CD4-positive, CD25-positive, alpha-beta regulatory T cell (primary cell): ENCODE data around the gene AP4E1. TPM values are rescaled to one million over a fixed set of nuclear protein-coding genes. Genes with fewer than 3 reads are reported as not detected.

ENCODE experiments used
- ATAC-seq, 2 donors: fragments of 150-1000 bp; cut with Tn5 transposase; one replicate each; pipeline ENCODE4 v1.10.0; 2021; ENCODE audit warnings: low read depth in 2 of 2, moderate number of reproducible peaks in 2 of 2, moderate library complexity in 1 of 2
- DNase-seq, 3 donors: peaks; one replicate each; pipeline versions ENCODE4 v3.0.0 to v3.0.0-alpha.2; 2012 to 2022; ENCODE audit warnings: mixed read lengths in 1 of 3
- H3K27ac ChIP-seq: one replicate; pipeline ENCODE4 v1.7.0; 2013; ENCODE audit warnings: mild to moderate bottlenecking, low read length; ENCODE audit not compliant: insufficient read depth, poor library complexity, severe bottlenecking
- H3K27me3 ChIP-seq: one replicate; pipeline ENCODE4 v1.7.0; 2013; ENCODE audit warnings: low read length; ENCODE audit not compliant: control insufficient read depth, insufficient read depth
- H3K36me3 ChIP-seq: one replicate; pipeline ENCODE4 v1.7.0; 2013; ENCODE audit warnings: mild to moderate bottlenecking, low read length, moderate library complexity; ENCODE audit not compliant: control insufficient read depth, insufficient read depth
- H3K4me1 ChIP-seq: 2 replicates; pipeline ENCODE4 v1.7.0; 2013; ENCODE audit warnings: mild to moderate bottlenecking, low read length; ENCODE audit not compliant: insufficient read depth, control insufficient read depth, poor library complexity, severe bottlenecking
- H3K4me3 ChIP-seq: one replicate; pipeline ENCODE4 v1.7.0; 2013; ENCODE audit warnings: low read depth, mild to moderate bottlenecking, low read length, moderate library complexity
- H3K9me3 ChIP-seq, 2 experiments: 1 replicate in 1 of 2; 2 replicates in 1 of 2; pipeline ENCODE4 v1.7.0; 2013; ENCODE audit warnings: low read length in 2 of 2, mild to moderate bottlenecking in 1 of 2, moderate library complexity in 1 of 2; ENCODE audit not compliant: control insufficient read depth in 2 of 2
- H3K27ac Mint-ChIP-seq, 3 donors: one replicate each; pipeline ENCODE4 v1.8.0; 2020 to 2022; ENCODE audit warnings: mild to moderate bottlenecking in 3 of 3, mixed read lengths in 3 of 3, moderate library complexity in 2 of 3
- H3K27me3 Mint-ChIP-seq: one replicate; pipeline ENCODE4 v1.8.0; 2022; ENCODE audit warnings: mild to moderate bottlenecking, mixed read lengths
- H3K36me3 Mint-ChIP-seq: one replicate; pipeline ENCODE4 v1.8.0; 2020; ENCODE audit warnings: mixed read lengths
- H3K4me1 Mint-ChIP-seq, 4 donors: one replicate each; pipeline ENCODE4 v1.8.0; 2020 to 2022; ENCODE audit warnings: mixed read lengths in 4 of 4, mild to moderate bottlenecking in 1 of 4
- H3K4me3 Mint-ChIP-seq, 4 donors: one replicate each; pipeline ENCODE4 v1.8.0; 2020 to 2022; ENCODE audit warnings: mild to moderate bottlenecking in 4 of 4, mixed read lengths in 4 of 4, moderate library complexity in 3 of 4
- H3K9me3 Mint-ChIP-seq, 7 donors: one replicate each; pipeline ENCODE4 v1.8.0; 2020 to 2022; ENCODE audit warnings: mixed read lengths in 7 of 7, mild to moderate bottlenecking in 3 of 7, moderate library complexity in 2 of 7
- polyA plus RNA-seq, 4 donors: library from polyadenylated mRNA; unstranded; fragments of 300-500 nt; fragmentation: Illumina TruSeq; gene quantifications; one replicate each; pipeline ENCODE4 v1.2.3, GENCODE V29; 2021
- total RNA-seq: library from RNA; stranded (reverse); gene quantifications from one replicate; pipeline ENCODE4 v1.2.3, GENCODE V29; 2022

The AP4E1 gene
- total and polyA plus RNA-seq, 5 donors from 2014 or later = 3.0 to 9.5 (median 4.8) TPM

DNA sequence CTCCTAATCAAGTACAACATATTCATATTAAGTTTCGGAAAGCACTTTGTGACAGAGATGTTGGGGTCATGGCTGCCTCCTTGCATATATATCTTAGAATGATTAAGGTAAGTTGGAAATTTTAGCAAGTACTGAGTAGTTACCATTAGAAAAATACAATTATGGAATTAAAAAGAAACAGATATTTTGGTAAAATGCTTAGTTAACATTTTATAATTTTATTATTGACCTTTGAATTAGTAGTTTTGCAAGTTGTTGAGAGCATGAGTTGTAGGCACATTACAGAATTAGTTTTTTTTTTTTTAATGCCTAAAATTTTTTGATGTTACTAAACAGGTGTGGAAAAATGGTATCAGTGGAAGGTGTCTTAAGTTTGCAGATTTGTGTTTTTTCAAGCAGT is 20.6 kb downstream of the AP4E1 start:
- Mint-ChIP-seq H3K9me3 (no peaks in the 10 kb centered on the region), H3K36me3 (peaks cover 44% of the 10 kb centered on the region), H3K27me3 (no peaks in the 10 kb centered on the region), H3K27ac (peak overlapping the region in 1 of 3 donors; percentile 54), H3K4me3 (no peak overlapping the region), H3K4me1 (peaks cover 0 to 15% (median 3%) of the 10 kb centered on the region in 4 donors)
- no peak for ATAC-seq
- Histone ChIP-seq H3K36me3 (peaks cover 60% of the 10 kb centered on the region), H3K9me3 (no peaks in the 10 kb centered on the region), H3K27ac (no peak overlapping the region), H3K4me3 (no peak overlapping the region), H3K27me3 (no peaks in the 10 kb centered on the region), H3K4me1 (no peaks in the 10 kb centered on the region)
- no peak for DNase-seq

DNA sequence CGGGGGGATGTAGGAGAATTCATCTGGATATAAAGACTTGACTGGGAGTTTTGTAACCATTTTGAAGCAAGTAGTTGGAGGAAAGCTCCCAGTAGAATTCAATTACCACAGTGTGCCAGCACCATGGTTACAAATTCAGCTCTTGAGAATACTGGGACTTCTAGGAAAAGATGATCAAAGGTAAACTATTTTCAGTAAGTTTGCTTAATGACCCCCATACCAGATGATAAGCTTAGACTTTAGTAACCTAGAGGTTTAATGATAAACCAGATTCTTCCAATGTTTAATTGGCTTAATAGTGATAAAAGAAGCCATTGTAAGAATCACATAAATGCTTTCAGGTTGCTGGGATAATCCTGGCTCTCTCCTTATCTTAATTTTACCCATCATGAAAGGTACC is 22.3 kb downstream of the AP4E1 start:
- H3K27ac Mint-ChIP-seq = no peak overlapping the region
- Histone ChIP-seq H3K27ac (no peak overlapping the region), H3K9me3 (no peaks in the 10 kb centered on the region), H3K27me3 (no peaks in the 10 kb centered on the region), H3K4me3 (no peak overlapping the region), H3K4me1 (no peaks in the 10 kb centered on the region), H3K36me3 (peaks cover 60% of the 10 kb centered on the region)
- no peaks in the 10 kb centered on the region for H3K27me3 Mint-ChIP-seq
- H3K4me1 Mint-ChIP-seq = peaks cover 0 to 6% (median 2%) of the 10 kb centered on the region in 4 donors
- ATAC-seq (no peak), DNase-seq (no peak)
- H3K4me3 Mint-ChIP-seq = no peak overlapping the region
- H3K36me3 Mint-ChIP-seq = peaks cover 45% of the 10 kb centered on the region
- no peaks in the 10 kb centered on the region for H3K9me3 Mint-ChIP-seq

DNA sequence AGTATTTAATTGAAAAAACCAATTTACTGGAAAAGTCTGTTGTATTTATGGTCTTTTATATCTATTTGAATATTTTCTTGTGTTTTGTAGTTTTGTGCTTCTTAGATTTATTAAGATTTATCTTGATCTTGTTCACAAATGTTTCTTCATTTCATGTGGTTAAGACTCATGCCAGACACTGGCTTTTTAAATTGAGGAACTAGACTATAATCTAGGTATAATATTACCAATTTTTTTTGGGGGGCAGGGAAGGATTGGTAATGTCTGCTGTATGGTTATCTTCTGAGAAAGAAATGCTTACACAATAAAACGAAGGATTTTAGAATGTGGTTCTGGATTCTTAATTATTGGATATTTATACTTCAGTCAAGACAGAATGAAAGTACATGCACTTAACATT is 24.9 kb downstream of the AP4E1 start:
- Mint-ChIP-seq H3K27me3 (no peaks in the 10 kb centered on the region), H3K36me3 (peaks cover 41% of the 10 kb centered on the region), H3K4me1 (peaks cover 0 to 7% (median 4%) of the 10 kb centered on the region in 4 donors), H3K27ac (no peak overlapping the region), H3K4me3 (no peak overlapping the region), H3K9me3 (no peaks in the 10 kb centered on the region)
- Histone ChIP-seq H3K27me3 (no peaks in the 10 kb centered on the region), H3K9me3 (no peaks in the 10 kb centered on the region), H3K36me3 (peaks cover 52% of the 10 kb centered on the region), H3K4me1 (no peaks in the 10 kb centered on the region), H3K27ac (no peak overlapping the region), H3K4me3 (no peak overlapping the region)
- no peak for DNase-seq
- ATAC-seq = no peak

DNA sequence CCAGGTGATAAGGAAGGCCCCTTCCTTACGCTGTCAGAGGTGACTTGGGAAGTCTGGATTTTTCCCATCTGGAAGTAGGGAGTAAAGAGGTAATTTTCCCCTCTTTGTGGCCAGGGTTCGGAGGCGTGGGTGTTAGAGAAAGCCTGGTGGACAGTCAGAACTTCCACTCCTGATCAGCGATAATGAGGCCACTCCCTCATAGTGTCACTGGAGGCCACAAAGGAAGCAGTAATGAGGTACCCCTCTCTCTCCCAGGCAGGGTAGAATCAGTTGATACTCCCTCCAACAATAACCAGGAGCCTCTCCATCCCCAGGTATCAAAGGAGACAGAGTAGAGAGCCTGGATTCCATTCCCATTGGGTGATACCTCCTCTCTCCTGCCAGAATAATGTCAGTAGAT is 30.0 kb downstream of the AP4E1 start:
- H3K9me3 Mint-ChIP-seq = no peaks in the 10 kb centered on the region
- H3K27ac ChIP-seq = no peak overlapping the region
- no peaks in the 10 kb centered on the region for H3K27me3 Mint-ChIP-seq
- peaks cover 0 to 7% (median 0%) of the 10 kb centered on the region in 4 donors for H3K4me1 Mint-ChIP-seq
- peaks cover 37% of the 10 kb centered on the region for H3K36me3 ChIP-seq
- no peaks in the 10 kb centered on the region for H3K9me3 ChIP-seq
- DNase-seq = no peak
- H3K27ac Mint-ChIP-seq = peak overlapping the region in 1 of 3 donors; percentile 49
- H3K4me3 Mint-ChIP-seq = no peak overlapping the region
- H3K27me3 ChIP-seq = no peaks in the 10 kb centered on the region
- H3K4me3 ChIP-seq = no peak overlapping the region
- no peaks in the 10 kb centered on the region for H3K4me1 ChIP-seq
- no peak for ATAC-seq
- peaks cover 27% of the 10 kb centered on the region for H3K36me3 Mint-ChIP-seq

DNA sequence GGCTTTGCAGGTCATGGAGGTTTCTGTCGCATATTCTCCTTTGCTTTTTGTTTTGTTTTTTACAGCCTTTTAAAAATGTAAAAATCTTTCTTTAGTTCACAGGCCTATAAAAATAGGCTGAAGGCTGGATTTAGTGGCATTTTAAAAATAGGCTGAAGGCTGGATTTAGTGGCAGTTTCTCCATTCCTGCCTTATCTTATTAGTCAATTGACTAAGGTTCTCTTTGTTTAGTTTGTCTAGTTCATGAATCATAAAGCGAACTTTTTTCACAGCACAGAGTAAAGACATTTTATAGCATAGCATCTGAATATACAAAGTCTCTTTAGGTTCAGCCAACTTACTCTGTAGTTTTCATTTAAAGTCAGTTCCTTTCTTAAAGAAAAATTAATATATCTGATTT is 31.4 kb downstream of the AP4E1 start:
- Mint-ChIP-seq H3K27me3 (no peaks in the 10 kb centered on the region), H3K4me3 (no peak overlapping the region), H3K9me3 (no peaks in the 10 kb centered on the region), H3K4me1 (peaks cover 0 to 8% (median 0%) of the 10 kb centered on the region in 4 donors), H3K36me3 (peaks cover 40% of the 10 kb centered on the region), H3K27ac (no peak overlapping the region)
- H3K9me3 ChIP-seq = no peaks in the 10 kb centered on the region
- ATAC-seq = no peak
- DNase-seq = no peak
- no peaks in the 10 kb centered on the region for H3K27me3 ChIP-seq
- H3K4me3 ChIP-seq = no peak overlapping the region
- H3K4me1 ChIP-seq = no peaks in the 10 kb centered on the region
- H3K36me3 ChIP-seq = peaks cover 39% of the 10 kb centered on the region
- no peak overlapping the region for H3K27ac ChIP-seq

DNA sequence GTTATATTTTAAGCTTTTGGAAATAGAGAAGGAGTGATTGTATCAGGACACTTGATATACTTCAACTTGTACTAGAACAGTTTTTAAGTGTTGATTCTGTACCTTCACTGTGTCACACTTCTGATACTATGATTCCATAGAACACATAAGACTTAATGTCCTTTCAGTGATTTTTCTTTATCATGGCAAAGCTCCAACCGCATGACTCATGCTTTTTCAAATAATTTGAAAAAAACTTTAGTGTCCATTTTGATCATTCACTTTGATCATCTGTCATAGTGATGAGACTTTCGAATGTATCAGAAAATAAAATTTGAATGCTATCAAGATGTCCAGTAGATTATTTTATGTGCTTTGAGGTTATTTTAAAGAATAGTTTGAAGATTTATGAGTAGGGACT is 32.0 kb downstream of the AP4E1 start:
- H3K27ac ChIP-seq = no peak overlapping the region
- ATAC-seq (no peak), DNase-seq (no peak)
- H3K27ac Mint-ChIP-seq = no peak overlapping the region
- peaks cover 38% of the 10 kb centered on the region for H3K36me3 Mint-ChIP-seq
- H3K4me3 Mint-ChIP-seq = no peak overlapping the region
- H3K4me1 ChIP-seq = no peaks in the 10 kb centered on the region
- H3K27me3 Mint-ChIP-seq = no peaks in the 10 kb centered on the region
- peaks cover 41% of the 10 kb centered on the region for H3K36me3 ChIP-seq
- no peaks in the 10 kb centered on the region for H3K9me3 ChIP-seq
- H3K4me3 ChIP-seq = no peak overlapping the region
- H3K9me3 Mint-ChIP-seq = no peaks in the 10 kb centered on the region
- peaks cover 0 to 9% (median 0%) of the 10 kb centered on the region in 4 donors for H3K4me1 Mint-ChIP-seq
- no peaks in the 10 kb centered on the region for H3K27me3 ChIP-seq

DNA sequence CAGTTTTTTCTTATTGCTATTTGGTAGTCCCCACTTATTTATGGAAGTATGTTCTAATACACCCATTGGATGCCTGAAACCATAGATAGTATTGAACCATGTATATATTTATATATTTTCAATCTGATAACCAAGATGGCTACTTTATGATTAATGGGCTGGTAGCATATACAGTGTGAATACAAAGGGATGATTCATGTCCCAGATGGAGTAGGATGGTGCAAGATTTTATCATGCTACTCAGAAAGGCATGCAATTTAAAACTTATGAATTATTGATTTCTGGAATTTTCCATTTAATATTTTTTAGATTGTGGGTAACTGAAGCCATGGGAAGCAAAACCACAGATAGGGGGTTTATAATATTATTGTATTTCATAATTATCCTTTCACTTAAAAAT is 35.2 kb downstream of the AP4E1 start:
- Mint-ChIP-seq H3K4me3 (no peak overlapping the region), H3K4me1 (peaks cover 0 to 9% (median 0%) of the 10 kb centered on the region in 4 donors), H3K27ac (no peak overlapping the region), H3K36me3 (peaks cover 43% of the 10 kb centered on the region), H3K9me3 (no peaks in the 10 kb centered on the region), H3K27me3 (no peaks in the 10 kb centered on the region)
- H3K9me3 ChIP-seq = no peaks in the 10 kb centered on the region
- H3K36me3 ChIP-seq = peaks cover 39% of the 10 kb centered on the region
- no peak overlapping the region for H3K4me3 ChIP-seq
- H3K27me3 ChIP-seq = no peaks in the 10 kb centered on the region
- no peaks in the 10 kb centered on the region for H3K4me1 ChIP-seq
- DNase-seq (no peak), ATAC-seq (no peak)
- no peak overlapping the region for H3K27ac ChIP-seq

DNA sequence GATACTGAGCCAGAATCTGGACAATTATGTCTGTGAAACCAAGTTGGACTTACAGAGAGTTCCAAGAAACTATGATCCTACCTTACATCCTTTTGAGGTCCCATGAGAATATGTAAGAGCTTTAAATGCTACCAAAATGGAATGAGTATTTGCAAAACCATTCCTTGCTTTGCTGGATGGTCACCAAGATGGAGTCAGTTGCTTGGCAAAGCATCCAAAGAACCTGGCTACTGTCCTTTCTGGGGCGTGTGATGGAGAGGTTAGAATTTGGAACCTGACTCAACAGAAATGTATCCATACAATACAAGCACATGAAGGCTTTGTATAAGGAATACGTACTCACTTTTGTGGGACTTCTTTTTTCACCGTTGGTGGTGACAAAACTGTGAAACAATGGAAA is 36.2 kb downstream of the AP4E1 start:
- H3K36me3 Mint-ChIP-seq = peaks cover 48% of the 10 kb centered on the region
- no peaks in the 10 kb centered on the region for H3K9me3 ChIP-seq
- H3K4me1 ChIP-seq = no peaks in the 10 kb centered on the region
- H3K36me3 ChIP-seq = peaks cover 38% of the 10 kb centered on the region
- H3K27me3 ChIP-seq = no peaks in the 10 kb centered on the region
- no peak overlapping the region for H3K27ac ChIP-seq
- H3K4me3 Mint-ChIP-seq = no peak overlapping the region
- ATAC-seq (no peak), DNase-seq (no peak)
- peaks cover 0 to 9% (median 0%) of the 10 kb centered on the region in 4 donors for H3K4me1 Mint-ChIP-seq
- H3K4me3 ChIP-seq = no peak overlapping the region
- no peak overlapping the region for H3K27ac Mint-ChIP-seq
- H3K27me3 Mint-ChIP-seq = no peaks in the 10 kb centered on the region
- H3K9me3 Mint-ChIP-seq = no peaks in the 10 kb centered on the region
